GM12878 (cell line): ENCODE results near the gene ARL16. TPM values are rescaled to one million over a fixed set of nuclear protein-coding genes. Genes with fewer than 3 reads are reported as not detected.

ENCODE experiments used
- ATAC-seq: fragments of 200-7000 bp; cut with Tn5 transposase; 3 replicates; pipeline ENCODE4 v1.9.1; 2020; ENCODE audit warnings: mild to moderate bottlenecking, moderate library complexity
- BruUV-seq: library from RNA; stranded (reverse); fragments of 400-500 nt; replicated peaks from 2 replicates; lab custom pipeline; 2021; lab: Mats Ljungman, UMichigan
- CTCF ChIA-PET: fragments of 300-600 bp; sonication (Branson Sonifier 250); formaldehyde crosslinking; extraction: SDS; loops from one replicate; lab custom pipeline; 2021; ENCODE audit warnings: inconsistent platforms; lab: Yijun Ruan, JAX
- POLR2A ChIA-PET: fragments of 350-600 bp; formaldehyde crosslinking; extraction: SDS; loops from one replicate; lab custom pipeline; 2021; ENCODE audit warnings: inconsistent platforms; lab: Charles Lee
- RAD21 ChIA-PET: fragments of 300-600 bp; sonication (Branson Sonifier 250); formaldehyde crosslinking; loops from one replicate; lab custom pipeline; 2023; ENCODE audit warnings: antibody characterized with exemption; ENCODE audit not compliant: unreplicated experiment; lab: Charles Lee
- SMC1A ChIA-PET: fragments of 300-600 bp; sonication (Branson Sonifier 250); formaldehyde crosslinking; loops from one replicate; lab custom pipeline; 2023; ENCODE audit not compliant: unreplicated experiment, uncharacterized antibody; lab: Charles Lee
- DNase-seq: peaks from one replicate; pipeline ENCODE4 v3.0.0-alpha.2; 2011; ENCODE audit warnings: low read depth, low spot score
- FAIRE-seq: peaks from 3 replicates; lab custom pipeline; 2011; peaks lifted over from hg19 to GRCh38; lab: Jason Lieb, UNC
- H2AFZ ChIP-seq: 2 replicates; pipeline ENCODE4 v1.6.0; 2011; ENCODE audit warnings: low read depth, low read length, control low read depth; ENCODE audit not compliant: control insufficient read depth
- H3K27ac ChIP-seq: 2 replicates; pipeline ENCODE4 v1.5.1; 2011; ENCODE audit warnings: control low read depth; ENCODE audit not compliant: control insufficient read depth, insufficient read depth
- H3K27me3 ChIP-seq, 2 experiments: replicated peaks in 1 of 2; 2 replicates each; pipeline versions ENCODE4 v1.6.0 to v1.6.1; 2011; ENCODE audit warnings: low read length in 1 of 2; ENCODE audit not compliant: control insufficient read depth in 2 of 2, insufficient read depth in 2 of 2
- H3K36me3 ChIP-seq, 2 experiments: 2 replicates each; pipeline ENCODE4 v1.5.1; 2011; ENCODE audit warnings: low read length in 1 of 2; ENCODE audit not compliant: control insufficient read depth in 2 of 2, insufficient read depth in 2 of 2
- H3K4me1 ChIP-seq: 2 replicates; pipeline ENCODE4 v1.6.1; 2011; ENCODE audit warnings: mild to moderate bottlenecking, low read length, moderate library complexity, mixed read lengths; ENCODE audit not compliant: control insufficient read depth, insufficient read depth
- H3K4me2 ChIP-seq: 2 replicates; pipeline ENCODE4 v1.6.0; 2011; ENCODE audit warnings: control low read depth; ENCODE audit not compliant: control insufficient read depth, insufficient read depth
- H3K4me3 ChIP-seq: fragments of 200-600 bp; sonication (generic); 2 replicates; pipeline ENCODE4 v1.5.1; 2016
- H3K79me2 ChIP-seq: 2 replicates; pipeline ENCODE4 v1.6.0; 2011; ENCODE audit warnings: low read length; ENCODE audit not compliant: control insufficient read depth, insufficient read depth
- H3K9ac ChIP-seq: 2 replicates; pipeline ENCODE4 v1.8.0; 2011; ENCODE audit warnings: low read length, control low read depth, mixed read lengths; ENCODE audit not compliant: control insufficient read depth, insufficient read depth
- H3K9me3 ChIP-seq: replicated peaks from 3 replicates; pipeline ENCODE4 v1.5.1; 2011; ENCODE audit warnings: mild to moderate bottlenecking, low read length; ENCODE audit not compliant: control insufficient read depth, insufficient read depth
- H4K20me1 ChIP-seq: 2 replicates; pipeline ENCODE4 v1.6.0; 2011; ENCODE audit not compliant: control insufficient read depth, insufficient read depth
- BACH1 ChIP-seq: fragments of 450-650 bp; IDR thresholded peaks from 2 replicates; pipeline ENCODE4 v1.6.1; 2017; ENCODE audit warnings: mild to moderate bottlenecking, borderline replicate concordance
- CREB1 ChIP-seq: IDR thresholded peaks from 2 replicates; pipeline ENCODE4 v1.6.1; 2012; ENCODE audit warnings: low read depth, mild to moderate bottlenecking, inconsistent platforms
- CREM ChIP-seq: IDR thresholded peaks from 2 replicates; pipeline ENCODE4 v1.6.1; 2014; ENCODE audit warnings: antibody characterized with exemption, low read depth
- FOXM1 ChIP-seq: IDR thresholded peaks from 2 replicates; pipeline ENCODE4 v1.6.1; 2012; ENCODE audit warnings: low read depth, mild to moderate bottlenecking, inconsistent platforms, low read length, moderate library complexity
- IKZF1 ChIP-seq: fragments of 450-650 bp; conservative IDR thresholded peaks from 2 replicates; pipeline ENCODE4 v1.6.1; 2017; ENCODE audit warnings: antibody characterized with exemption, mild to moderate bottlenecking
- NR2F1 ChIP-seq: fragments of 450-650 bp; conservative IDR thresholded peaks from 2 replicates; pipeline ENCODE4 v1.6.1; 2017; ENCODE audit warnings: mild to moderate bottlenecking
- PML ChIP-seq: IDR thresholded peaks from 2 replicates; pipeline ENCODE4 v1.6.1; 2012; ENCODE audit warnings: low read length, inconsistent platforms
- POLR2A ChIP-seq: IDR thresholded peaks from 2 replicates; pipeline ENCODE4 v1.6.1; 2011; ENCODE audit warnings: low read depth, mild to moderate bottlenecking, low read length
- POLR2AphosphoS5 ChIP-seq: IDR thresholded peaks from 2 replicates; pipeline ENCODE4 v1.6.1; 2011; ENCODE audit warnings: mild to moderate bottlenecking, low read length, inconsistent platforms
- SMAD1 ChIP-seq: fragments of 450-650 bp; IDR thresholded peaks from 2 replicates; pipeline ENCODE4 v1.6.1; 2018; ENCODE audit warnings: mild to moderate bottlenecking, low read depth; ENCODE audit not compliant: partially characterized antibody
- ZSCAN29 ChIP-seq: fragments of 450-650 bp; IDR thresholded peaks from 2 replicates; pipeline ENCODE4 v1.6.1; 2017; ENCODE audit warnings: mild to moderate bottlenecking, moderate library complexity
- WGBS: methylation state at CpG from one replicate; pipeline ENCODE4 v1.1.6; 2016; ENCODE audit warnings: low lambda C conversion rate; ENCODE audit not compliant: insufficient replicate concordance, insufficient coverage; ENCODE audit errors: missing lambda C conversion rate; 5-methylcytosine and 5-hydroxymethylcytosine counted together
- in situ Hi-C: fragments of 300-500 bp; cut with MboI; formaldehyde crosslinking; loops from 9 replicates; pipeline ENCODE4 v1.14.3; 2018; ENCODE audit warnings: mixed read lengths
- intact Hi-C: fragments of 100-400 bp; cut with micrococcal nuclease; formaldehyde crosslinking; loops from one replicate; pipeline ENCODE4 v1.14.2; 2022; ENCODE audit not compliant: unreplicated experiment
- polyA plus RNA-seq, 11 experiments: library from polyadenylated mRNA; depleted of rRNA in 4 of 11; unstranded in 6 of 11; stranded (reverse) in 5 of 11; fragments of >200 nt; fragmentation: Nextera tagmentation in 4 of 11; fragmentation: Illumina TruSeq in 1 of 11; extraction: Ambion mirVana in 4 of 11; extraction: Trizol in 1 of 11; gene quantifications; 1 replicate in 1 of 11; 2 replicates in 10 of 11; pipeline versions ENCODE4 v1.2.1 to v1.2.3, GENCODE V29; 2011 to 2016; ENCODE audit warnings: inconsistent platforms in 2 of 11, missing spikeins in 2 of 11, low read depth in 1 of 11
- total RNA-seq, 4 experiments: library from RNA; depleted of rRNA in 3 of 4; stranded (reverse); fragments of >200 nt in 3 of 4; fragmentation: Illumina TruSeq in 1 of 4; extraction: Trizol in 1 of 4; gene quantifications; 2 replicates each; pipeline versions ENCODE4 v1.2.1 to v1.2.3, GENCODE V29; 2013 to 2021
- TF ChIP-seq, protein P1 (sequence below): fragments of 450-650 bp; formaldehyde crosslinking; IDR thresholded peaks from 2 replicates; pipeline ENCODE4 v1.5.0; 2022; ENCODE audit warnings: mild to moderate bottlenecking, missing genetic modification characterization

Gene ARL16
- total and polyA plus RNA-seq, 10 of the 15 experiments (the other 5 are each of a cell fraction or from before 2014, with no cell fraction given): 4.7 to 47.6 (median 30.9) TPM

- no peaks in the 10 kb centered on the region for H3K27me3 ChIP-seq
- BruUV-seq: no TSS peak
- peak overlapping the region; percentile 70 for H3K9ac ChIP-seq
- ChIA-PET SMC1A (no interaction called here), RAD21 (interaction anchor here (0.9 kb wide), 1 partner anchor 7 kb away, joined by 3 read pairs; the partner anchor contains the start of gene MRPL12)
- peaks cover 7 to 20% of the 10 kb centered on the region in 2 experiments for H3K36me3 ChIP-seq
- H4K20me1 ChIP-seq: no peaks in the 10 kb centered on the region
- in situ Hi-C loops (no loop called here), intact Hi-C loops (no loop called here)
- FAIRE-seq (peak; percentile 90), ATAC-seq (peak; percentile 42)
- H3K9me3 ChIP-seq: no peaks in the 10 kb centered on the region
- H2AFZ ChIP-seq: peak overlapping the region; percentile 73
- TF ChIP-seq, protein P1, sequence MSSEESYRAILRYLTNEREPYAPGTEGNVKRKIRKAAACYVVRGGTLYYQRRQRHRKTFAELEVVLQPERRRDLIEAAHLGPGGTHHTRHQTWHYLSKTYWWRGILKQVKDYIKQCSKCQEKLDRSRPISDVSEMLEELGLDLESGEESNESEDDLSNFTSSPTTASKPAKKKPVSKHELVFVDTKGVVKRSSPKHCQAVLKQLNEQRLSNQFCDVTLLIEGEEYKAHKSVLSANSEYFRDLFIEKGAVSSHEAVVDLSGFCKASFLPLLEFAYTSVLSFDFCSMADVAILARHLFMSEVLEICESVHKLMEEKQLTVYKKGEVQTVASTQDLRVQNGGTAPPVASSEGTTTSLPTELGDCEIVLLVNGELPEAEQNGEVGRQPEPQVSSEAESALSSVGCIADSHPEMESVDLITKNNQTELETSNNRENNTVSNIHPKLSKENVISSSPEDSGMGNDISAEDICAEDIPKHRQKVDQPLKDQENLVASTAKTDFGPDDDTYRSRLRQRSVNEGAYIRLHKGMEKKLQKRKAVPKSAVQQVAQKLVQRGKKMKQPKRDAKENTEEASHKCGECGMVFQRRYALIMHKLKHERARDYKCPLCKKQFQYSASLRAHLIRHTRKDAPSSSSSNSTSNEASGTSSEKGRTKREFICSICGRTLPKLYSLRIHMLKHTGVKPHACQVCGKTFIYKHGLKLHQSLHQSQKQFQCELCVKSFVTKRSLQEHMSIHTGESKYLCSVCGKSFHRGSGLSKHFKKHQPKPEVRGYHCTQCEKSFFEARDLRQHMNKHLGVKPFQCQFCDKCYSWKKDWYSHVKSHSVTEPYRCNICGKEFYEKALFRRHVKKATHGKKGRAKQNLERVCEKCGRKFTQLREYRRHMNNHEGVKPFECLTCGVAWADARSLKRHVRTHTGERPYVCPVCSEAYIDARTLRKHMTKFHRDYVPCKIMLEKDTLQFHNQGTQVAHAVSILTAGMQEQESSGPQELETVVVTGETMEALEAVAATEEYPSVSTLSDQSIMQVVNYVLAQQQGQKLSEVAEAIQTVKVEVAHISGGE (CRISPR knock-in tag): no peak
- TF ChIP-seq POLR2A: peak; percentile 73
- peak; percentile 43; the same call in 1 of the 2 replicates for TF ChIP-seq NR2F1
- no peak for TF ChIP-seq BACH1
- TF ChIP-seq FOXM1: no peak; the same call in 1 of the 2 replicates
- 0 out of 2 replicates have a peak, but pooled peaks have one; percentile 22 for TF ChIP-seq CREM
- TF ChIP-seq PML: 0 out of 2 replicates have a peak, but pooled peaks have one; percentile 14
- TF ChIP-seq SMAD1: no peak
- 0 out of 2 replicates have a peak, but pooled peaks have one; percentile 2 for TF ChIP-seq IKZF1
- TF ChIP-seq ZSCAN29: no peak
- TF ChIP-seq POLR2AphosphoS5: peak; percentile 32; the same call in 1 of the 2 replicates
- TF ChIP-seq CREB1: no peak
- TF ChIP-seq, all 136 proteins: peak for 6
- Histone ChIP-seq H3K27ac (peak overlapping the region; percentile 69), H3K4me1 (peaks cover 18% of the 10 kb centered on the region), H3K4me2 (peak overlapping the region; percentile 100), H3K4me3 (peak overlapping the region; percentile 78), H3K79me2 (peaks cover 22% of the 10 kb centered on the region)
- DNase-seq: no peak
- ChIA-PET CTCF (interaction anchor here (0.8 to 1.1 kb wide), 5 partner anchors 8 to 195 kb away, joined by 3 read pairs; partner anchors contain the start of genes ARL16 and HGS), POLR2A (interaction anchor here (0.6 to 1.5 kb wide), 7 partner anchors 8 to 415 kb away, joined by 3 to 12 read pairs (median 3); partner anchors contain the start of genes ARL16, HGS, MRPL12 and SLC38A10)
- 28% methylated on average over 29 of the region's 29 CpGs for WGBS
These were observed 27.1 kb upstream of the ARL16 start for GRCh38 chr17:81710514-81711308.
